ENCODE data around the gene ZBTB7C. TPM values are rescaled to one million over a fixed set of nuclear protein-coding genes. Genes with fewer than 3 reads are reported as not detected.

Gene ZBTB7C
- total RNA-seq, 1 experiment from 2014 or later, result not detected

- H3K27ac ChIP-seq, result no peak overlapping the region
- 0 out of 2 replicates have a peak, but pooled peaks cover 3% of the 10 kb centered on the region for H3K4me1 ChIP-seq
- no peaks in the 10 kb centered on the region for H3K27me3 ChIP-seq
- H3K9me3 ChIP-seq (replicated peaks), result no peaks in the 10 kb centered on the region
- no peak overlapping the region for H3K4me3 ChIP-seq
- H3K36me3 ChIP-seq, result no peaks in the 10 kb centered on the region
- no peak for DNase-seq
Measured at GRCh38 chr18:48163738-48164115, 245.5 kb downstream of the ZBTB7C start.

- Histone ChIP-seq H3K4me3 (no peak overlapping the region), H3K27me3 (no peaks in the 10 kb centered on the region), H3K36me3 (no peaks in the 10 kb centered on the region), H3K27ac (no peak overlapping the region), H3K4me1 (0 out of 2 replicates have a peak, but pooled peaks cover 3% of the 10 kb centered on the region), H3K9me3 (replicated peaks) (no peaks in the 10 kb centered on the region)
- DNase-seq, result peak; percentile 13 to 55
Measured at GRCh38 chr18:48162956-48163737, 246.0 kb downstream of the ZBTB7C start.

- H3K9me3 ChIP-seq (replicated peaks), result no peaks in the 10 kb centered on the region
- 0 out of 2 replicates have a peak, but pooled peaks cover 3% of the 10 kb centered on the region for H3K4me1 ChIP-seq
- H3K36me3 ChIP-seq, result no peaks in the 10 kb centered on the region
- H3K27me3 ChIP-seq, result no peaks in the 10 kb centered on the region
- no peak overlapping the region for H3K27ac ChIP-seq
- H3K4me3 ChIP-seq, result peak overlapping the region; percentile 61
- peak; percentile 7 to 14 for DNase-seq
Measured at GRCh38 chr18:48161911-48162698, 247.1 kb downstream of the ZBTB7C start.

GRCh38 chr18:48161191-48161910, 247.8 kb downstream of the ZBTB7C start:
- Histone ChIP-seq H3K36me3 (no peaks in the 10 kb centered on the region), H3K27me3 (no peaks in the 10 kb centered on the region), H3K4me3 (peak overlapping the region; percentile 61), H3K4me1 (0 out of 2 replicates have a peak, but pooled peaks cover 3% of the 10 kb centered on the region), H3K27ac (no peak overlapping the region), H3K9me3 (replicated peaks) (no peaks in the 10 kb centered on the region)
- peak; percentile 38 to 56 for DNase-seq

- Histone ChIP-seq H3K9me3 (replicated peaks) (no peaks in the 10 kb centered on the region), H3K27me3 (no peaks in the 10 kb centered on the region), H3K27ac (no peak overlapping the region), H3K4me3 (no peak overlapping the region), H3K4me1 (0 out of 2 replicates have a peak, but pooled peaks cover 3% of the 10 kb centered on the region), H3K36me3 (no peaks in the 10 kb centered on the region)
- DNase-seq, result no peak
Measured at GRCh38 chr18:48160622-48161021, 248.6 kb downstream of the ZBTB7C start.

- no peak overlapping the region for H3K27ac ChIP-seq
- no peaks in the 10 kb centered on the region for H3K36me3 ChIP-seq
- no peak overlapping the region for H3K4me3 ChIP-seq
- H3K4me1 ChIP-seq, result 0 out of 2 replicates have a peak, but pooled peaks cover 3% of the 10 kb centered on the region
- H3K27me3 ChIP-seq, result no peaks in the 10 kb centered on the region
- no peak for DNase-seq
- H3K9me3 ChIP-seq (replicated peaks), result no peaks in the 10 kb centered on the region
Measured at GRCh38 chr18:48159816-48160215, 249.4 kb downstream of the ZBTB7C start.

GRCh38 chr18:48158721-48159120, 250.5 kb downstream of the ZBTB7C start:
- Histone ChIP-seq H3K9me3 (replicated peaks) (no peaks in the 10 kb centered on the region), H3K4me1 (0 out of 2 replicates have a peak, but pooled peaks cover 3% of the 10 kb centered on the region), H3K27me3 (no peaks in the 10 kb centered on the region), H3K27ac (no peak overlapping the region), H3K4me3 (no peak overlapping the region), H3K36me3 (no peaks in the 10 kb centered on the region)
- DNase-seq, result no peak

GRCh38 chr18:48157956-48158355, 251.2 kb downstream of the ZBTB7C start:
- Histone ChIP-seq H3K4me1 (no peaks in the 10 kb centered on the region), H3K4me3 (no peak overlapping the region), H3K9me3 (replicated peaks) (no peaks in the 10 kb centered on the region), H3K27ac (no peak overlapping the region), H3K27me3 (no peaks in the 10 kb centered on the region), H3K36me3 (no peaks in the 10 kb centered on the region)
- no peak for DNase-seq

GRCh38 chr18:48155856-48156255, 253.3 kb downstream of the ZBTB7C start:
- H3K27me3 ChIP-seq, result no peaks in the 10 kb centered on the region
- H3K4me1 ChIP-seq, result no peaks in the 10 kb centered on the region
- H3K36me3 ChIP-seq, result no peaks in the 10 kb centered on the region
- H3K27ac ChIP-seq, result no peak overlapping the region
- no peak overlapping the region for H3K4me3 ChIP-seq
- H3K9me3 ChIP-seq (replicated peaks), result no peaks in the 10 kb centered on the region
- no peak for DNase-seq

GRCh38 chr18:48154828-48155227, 254.4 kb downstream of the ZBTB7C start:
- no peak overlapping the region for H3K4me3 ChIP-seq
- DNase-seq, result no peak
- H3K27ac ChIP-seq, result no peak overlapping the region
- no peaks in the 10 kb centered on the region for H3K9me3 ChIP-seq (replicated peaks)
- no peaks in the 10 kb centered on the region for H3K27me3 ChIP-seq
- no peaks in the 10 kb centered on the region for H3K4me1 ChIP-seq
- no peaks in the 10 kb centered on the region for H3K36me3 ChIP-seq

GRCh38 chr18:48153613-48154481, 255.3 kb downstream of the ZBTB7C start:
- H3K4me1 ChIP-seq, result no peaks in the 10 kb centered on the region
- no peak overlapping the region for H3K27ac ChIP-seq
- DNase-seq, result no peak
- no peaks in the 10 kb centered on the region for H3K9me3 ChIP-seq (replicated peaks)
- H3K36me3 ChIP-seq, result no peaks in the 10 kb centered on the region
- H3K27me3 ChIP-seq, result no peaks in the 10 kb centered on the region
- no peak overlapping the region for H3K4me3 ChIP-seq

- no peak for DNase-seq
- Histone ChIP-seq H3K9me3 (replicated peaks) (no peaks in the 10 kb centered on the region), H3K36me3 (no peaks in the 10 kb centered on the region), H3K4me3 (no peak overlapping the region), H3K27ac (no peak overlapping the region), H3K4me1 (no peaks in the 10 kb centered on the region), H3K27me3 (no peaks in the 10 kb centered on the region)
Measured at GRCh38 chr18:48152549-48152948, 256.6 kb downstream of the ZBTB7C start.

GRCh38 chr18:48151421-48152065, 257.6 kb downstream of the ZBTB7C start:
- Histone ChIP-seq H3K27me3 (no peaks in the 10 kb centered on the region), H3K27ac (no peak overlapping the region), H3K4me1 (no peaks in the 10 kb centered on the region), H3K4me3 (no peak overlapping the region), H3K9me3 (replicated peaks) (no peaks in the 10 kb centered on the region), H3K36me3 (no peaks in the 10 kb centered on the region)
- peak in 1 of 2 experiments; percentile 2 for DNase-seq
